GM19328 (cell line): ENCODE results near the gene ACIN1.

ENCODE experiments used
- ATAC-seq: cut with Tn5 transposase; IDR thresholded peaks from one replicate; pipeline ENCODE4 v1.9.1; 2021; ENCODE audit warnings: mild to moderate bottlenecking, moderate library complexity; ENCODE audit not compliant: unreplicated experiment

ACIN1 gene, protein sequence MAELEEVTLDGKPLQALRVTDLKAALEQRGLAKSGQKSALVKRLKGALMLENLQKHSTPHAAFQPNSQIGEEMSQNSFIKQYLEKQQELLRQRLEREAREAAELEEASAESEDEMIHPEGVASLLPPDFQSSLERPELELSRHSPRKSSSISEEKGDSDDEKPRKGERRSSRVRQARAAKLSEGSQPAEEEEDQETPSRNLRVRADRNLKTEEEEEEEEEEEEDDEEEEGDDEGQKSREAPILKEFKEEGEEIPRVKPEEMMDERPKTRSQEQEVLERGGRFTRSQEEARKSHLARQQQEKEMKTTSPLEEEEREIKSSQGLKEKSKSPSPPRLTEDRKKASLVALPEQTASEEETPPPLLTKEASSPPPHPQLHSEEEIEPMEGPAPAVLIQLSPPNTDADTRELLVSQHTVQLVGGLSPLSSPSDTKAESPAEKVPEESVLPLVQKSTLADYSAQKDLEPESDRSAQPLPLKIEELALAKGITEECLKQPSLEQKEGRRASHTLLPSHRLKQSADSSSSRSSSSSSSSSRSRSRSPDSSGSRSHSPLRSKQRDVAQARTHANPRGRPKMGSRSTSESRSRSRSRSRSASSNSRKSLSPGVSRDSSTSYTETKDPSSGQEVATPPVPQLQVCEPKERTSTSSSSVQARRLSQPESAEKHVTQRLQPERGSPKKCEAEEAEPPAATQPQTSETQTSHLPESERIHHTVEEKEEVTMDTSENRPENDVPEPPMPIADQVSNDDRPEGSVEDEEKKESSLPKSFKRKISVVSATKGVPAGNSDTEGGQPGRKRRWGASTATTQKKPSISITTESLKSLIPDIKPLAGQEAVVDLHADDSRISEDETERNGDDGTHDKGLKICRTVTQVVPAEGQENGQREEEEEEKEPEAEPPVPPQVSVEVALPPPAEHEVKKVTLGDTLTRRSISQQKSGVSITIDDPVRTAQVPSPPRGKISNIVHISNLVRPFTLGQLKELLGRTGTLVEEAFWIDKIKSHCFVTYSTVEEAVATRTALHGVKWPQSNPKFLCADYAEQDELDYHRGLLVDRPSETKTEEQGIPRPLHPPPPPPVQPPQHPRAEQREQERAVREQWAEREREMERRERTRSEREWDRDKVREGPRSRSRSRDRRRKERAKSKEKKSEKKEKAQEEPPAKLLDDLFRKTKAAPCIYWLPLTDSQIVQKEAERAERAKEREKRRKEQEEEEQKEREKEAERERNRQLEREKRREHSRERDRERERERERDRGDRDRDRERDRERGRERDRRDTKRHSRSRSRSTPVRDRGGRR

DNA sequence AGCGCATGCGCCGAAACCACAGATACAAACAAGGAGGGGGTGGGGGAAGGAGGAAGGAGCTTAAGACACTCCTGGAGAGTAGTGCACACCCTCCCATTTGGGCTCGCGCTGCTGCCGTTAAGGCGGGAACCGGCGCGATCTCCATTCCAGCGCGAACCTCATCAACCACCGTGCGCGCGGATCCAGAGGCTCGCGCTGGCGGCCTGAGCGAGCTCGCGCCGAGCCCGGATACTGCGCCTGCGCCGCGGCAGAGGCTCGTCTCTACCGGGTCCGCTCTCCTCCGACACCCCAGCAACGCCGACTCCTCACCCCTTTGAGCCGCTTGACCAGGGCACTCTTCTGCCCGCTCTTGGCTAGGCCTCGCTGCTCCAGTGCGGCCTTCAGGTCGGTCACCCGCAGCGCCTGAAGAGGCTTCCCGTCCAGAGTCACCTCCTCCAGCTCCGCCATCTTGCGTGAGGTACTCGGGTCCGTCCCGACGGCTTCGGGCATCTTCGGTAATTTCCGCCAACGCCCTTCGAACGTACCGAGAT, at the start of gene ACIN1:
ACIN1 (minus strand) TSS at position 471 of the 530 bp plus-strand sequence; CDS start at position 447, 24 bp downstream.
- peak; percentile 34 for ATAC-seq

DNA sequence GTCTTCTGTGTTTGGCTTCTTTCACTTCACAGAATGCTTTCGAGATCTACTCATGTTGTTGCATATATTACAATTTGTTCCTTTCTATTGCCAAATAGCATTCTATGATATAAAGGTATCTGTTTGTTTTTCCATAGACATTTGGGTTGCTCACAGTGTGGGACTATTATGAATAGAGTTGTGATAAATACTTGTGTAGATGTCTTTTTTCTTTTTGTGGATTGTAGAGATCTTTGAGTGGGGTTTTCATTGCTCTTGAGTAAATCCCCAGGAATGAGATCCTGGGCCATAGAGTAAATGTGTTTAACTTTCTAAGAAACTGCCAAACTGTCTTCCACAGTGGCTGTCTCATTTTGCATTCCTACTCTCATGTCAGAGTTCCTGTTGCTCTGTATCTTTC, 49.0 kb upstream of the ACIN1 start:
- ATAC-seq = no peak

GRCh38 chr14:23142826-23143225, 47.9 kb upstream of the ACIN1 start:
- no peak for ATAC-seq

GRCh38 chr14:23141706-23142444, 46.9 kb upstream of the ACIN1 start:
- ATAC-seq = no peak

DNA sequence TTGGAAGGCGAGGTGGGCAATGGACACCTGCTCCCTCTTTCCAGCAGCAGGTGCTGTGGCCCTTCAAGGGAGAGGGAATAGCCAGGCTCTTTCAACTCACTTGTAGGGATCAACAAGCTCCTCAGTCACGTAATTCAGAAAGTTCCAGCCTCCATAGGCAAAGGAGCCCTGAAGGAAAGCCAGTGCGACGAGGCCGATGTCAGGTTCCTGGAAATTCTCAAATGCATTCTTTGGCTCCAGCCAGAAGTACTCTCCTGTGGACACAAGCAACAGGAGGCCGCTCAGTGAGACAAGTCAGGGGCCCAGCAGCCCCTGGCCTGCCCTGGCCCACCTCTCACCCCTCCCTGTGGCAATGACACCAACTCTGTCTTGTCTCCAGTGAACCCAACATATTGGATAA, 45.4 kb upstream of the ACIN1 start:
- no peak for ATAC-seq

DNA sequence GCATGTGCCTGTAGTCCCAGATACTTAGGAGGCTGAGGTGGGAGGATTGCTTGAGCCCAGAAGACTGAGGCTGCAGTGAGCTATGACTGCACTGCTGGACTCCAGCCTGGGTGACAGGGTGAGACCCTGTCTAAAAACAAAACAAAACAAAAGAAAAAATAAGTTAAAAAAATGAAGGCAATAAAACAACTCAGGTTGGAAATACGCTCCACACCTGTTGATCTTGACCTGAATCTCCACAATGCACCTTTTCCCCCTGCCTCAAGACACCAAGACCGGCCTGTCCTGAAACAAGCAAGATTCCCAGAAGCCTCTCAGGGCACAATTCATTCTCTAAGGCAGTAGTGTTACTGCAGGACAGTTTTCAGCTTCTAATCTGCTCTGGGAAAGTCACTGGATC, 44.9 kb upstream of the ACIN1 start:
- ATAC-seq = no peak

DNA sequence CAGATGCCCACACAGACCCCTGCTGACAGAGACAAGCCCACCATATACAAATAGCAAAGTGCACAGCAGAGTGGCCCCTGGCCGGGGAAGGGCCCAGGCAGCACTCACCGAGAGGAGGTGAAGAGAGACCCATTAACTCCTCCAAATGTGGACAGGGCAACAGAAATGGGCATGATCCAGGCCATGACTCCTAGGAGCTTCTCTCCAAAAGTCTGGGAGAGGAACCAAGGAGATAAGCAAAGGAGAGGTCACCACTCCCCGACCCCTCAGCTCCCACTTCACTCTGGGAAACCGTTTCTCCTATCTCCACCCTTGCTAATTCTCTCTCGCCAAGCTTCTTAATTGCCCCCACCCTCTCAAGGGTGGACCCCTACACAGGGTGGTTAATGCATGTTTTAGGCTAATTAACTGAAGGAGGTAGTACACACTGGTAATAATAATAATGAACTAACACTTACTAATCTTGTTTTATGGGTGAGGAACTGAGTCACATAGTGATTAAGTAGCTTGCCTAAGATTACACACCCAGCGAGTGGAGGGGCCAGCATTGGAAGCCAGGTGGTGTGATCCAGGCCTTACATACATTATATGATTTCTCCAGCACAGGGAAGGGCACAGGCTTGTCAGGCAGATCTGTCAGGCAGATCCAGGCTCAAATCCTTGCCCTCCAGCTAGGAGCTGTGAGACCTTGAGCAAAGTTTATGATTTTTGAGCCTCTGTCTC, 43.0 kb upstream of the ACIN1 start:
- ATAC-seq = no peak

DNA sequence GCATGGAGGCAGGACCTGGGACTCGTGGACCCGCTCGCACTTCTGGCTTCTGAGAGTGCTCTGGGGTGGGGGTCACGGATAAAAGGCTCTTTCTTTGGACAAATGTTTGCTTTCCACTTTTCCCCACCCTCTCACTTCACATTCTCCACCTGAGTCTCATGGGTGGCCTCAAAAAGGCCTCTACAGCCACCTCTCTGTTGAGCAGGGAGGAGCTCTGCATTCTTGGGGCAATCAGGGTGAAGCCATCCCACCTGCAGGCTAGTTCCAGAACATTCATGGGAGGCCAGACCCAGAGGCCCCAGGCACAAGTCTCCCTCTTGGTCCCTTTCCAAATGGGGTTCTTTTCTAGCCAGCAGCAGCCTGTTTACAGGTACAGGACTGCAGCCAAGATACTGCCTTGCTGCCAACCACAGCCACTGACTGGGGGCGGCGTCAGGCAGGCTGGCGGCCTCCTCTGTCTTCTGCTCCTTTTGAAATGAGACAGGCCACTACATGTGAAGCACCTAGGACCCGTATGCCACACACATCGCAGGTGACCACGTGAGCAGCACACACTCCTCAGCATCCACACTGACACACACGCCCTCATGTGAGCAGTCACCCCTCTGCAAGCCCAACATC, 42.4 kb upstream of the ACIN1 start:
- ATAC-seq = no peak

GRCh38 chr14:23136566-23137133, 41.7 kb upstream of the ACIN1 start:
- ATAC-seq = no peak

- no peak for ATAC-seq
Observed at GRCh38 chr14:23132970-23133369, 38.0 kb upstream of the ACIN1 start.

GRCh38 chr14:23131482-23131881, 36.5 kb upstream of the ACIN1 start:
- no peak for ATAC-seq

- no peak for ATAC-seq
Observed at GRCh38 chr14:23130871-23131270, 35.9 kb upstream of the ACIN1 start.

DNA sequence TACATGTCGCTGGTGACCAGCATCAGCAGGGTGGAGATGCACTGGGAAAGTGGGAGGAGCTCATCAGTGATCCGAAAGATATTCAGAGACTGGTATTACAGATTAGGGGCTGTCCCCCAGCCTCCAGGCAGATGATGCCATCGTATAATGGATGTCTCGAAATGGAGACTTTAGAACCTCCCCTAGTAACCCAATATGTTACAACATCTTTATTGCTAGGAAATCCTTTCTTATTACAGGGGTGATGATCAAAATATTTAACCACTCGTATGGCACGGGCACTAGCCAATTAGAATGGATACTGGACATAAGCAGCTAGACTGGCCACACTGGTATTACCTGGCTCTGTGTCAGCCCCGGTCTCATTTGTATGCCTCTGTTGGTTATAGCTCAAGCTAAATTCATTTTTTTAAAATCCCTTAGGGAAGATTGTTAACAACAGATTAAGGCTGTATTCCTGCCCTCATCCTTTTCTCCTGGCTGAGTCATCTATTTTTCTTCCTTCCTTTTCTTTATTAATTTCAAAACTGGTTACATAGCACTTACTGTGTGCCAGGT, 34.9 kb upstream of the ACIN1 start:
- no peak for ATAC-seq

DNA sequence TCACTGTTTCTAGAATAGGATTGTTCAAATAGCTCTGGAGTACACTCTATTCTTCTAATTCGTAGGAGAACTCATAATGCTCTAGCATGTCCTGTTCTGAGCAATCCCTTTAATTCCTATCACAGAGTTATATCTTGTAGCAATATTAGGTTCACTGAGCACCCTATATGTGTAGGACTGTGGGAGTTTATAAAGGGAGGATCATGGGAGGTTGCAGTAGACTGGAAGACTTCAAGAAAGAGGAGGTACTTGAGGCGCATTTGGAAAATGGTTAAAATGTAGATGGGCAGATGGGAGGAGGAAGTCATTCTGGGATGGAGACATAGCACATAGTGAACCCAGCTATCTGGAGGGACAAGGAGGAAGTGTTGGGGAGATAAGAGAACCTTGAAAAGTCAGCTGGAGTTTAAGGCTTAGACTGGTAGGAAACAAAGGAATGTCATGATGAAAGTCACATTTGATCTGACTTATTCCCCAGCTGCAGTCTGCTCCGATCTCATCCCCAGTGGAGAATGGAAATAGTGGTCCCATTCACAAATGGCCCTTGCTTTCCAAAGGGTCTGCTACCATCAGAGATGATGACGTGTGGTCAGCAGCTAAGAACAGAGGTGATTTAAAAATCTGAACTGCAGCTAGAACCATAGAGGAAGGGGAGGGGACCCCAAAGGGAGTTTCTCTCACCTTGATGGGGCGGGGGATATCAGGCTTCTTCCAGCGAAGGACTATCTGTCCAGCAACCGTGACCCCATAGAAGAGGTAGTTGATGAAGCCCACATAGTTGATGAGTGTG, 34.2 kb upstream of the ACIN1 start:
- no peak for ATAC-seq

DNA sequence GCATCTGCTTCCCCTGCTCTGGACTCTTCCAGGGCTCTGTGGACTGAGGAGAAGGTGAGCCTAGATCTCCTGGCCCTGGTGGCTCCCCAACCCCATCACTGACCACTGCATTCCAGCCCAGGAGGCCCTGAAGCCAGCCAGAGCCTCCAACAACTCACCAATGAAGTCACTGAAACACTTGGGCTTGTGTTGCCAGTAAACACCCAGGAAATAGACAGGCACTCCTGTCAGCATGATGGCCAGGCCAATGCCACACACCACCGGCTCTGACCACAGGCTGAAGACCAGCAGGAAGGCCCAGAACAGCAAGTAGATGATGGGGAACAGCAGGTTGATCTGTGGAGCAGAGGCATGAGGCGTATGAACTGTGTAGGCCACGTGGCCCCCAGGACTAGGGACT, 32.9 kb upstream of the ACIN1 start:
- ATAC-seq = no peak

DNA sequence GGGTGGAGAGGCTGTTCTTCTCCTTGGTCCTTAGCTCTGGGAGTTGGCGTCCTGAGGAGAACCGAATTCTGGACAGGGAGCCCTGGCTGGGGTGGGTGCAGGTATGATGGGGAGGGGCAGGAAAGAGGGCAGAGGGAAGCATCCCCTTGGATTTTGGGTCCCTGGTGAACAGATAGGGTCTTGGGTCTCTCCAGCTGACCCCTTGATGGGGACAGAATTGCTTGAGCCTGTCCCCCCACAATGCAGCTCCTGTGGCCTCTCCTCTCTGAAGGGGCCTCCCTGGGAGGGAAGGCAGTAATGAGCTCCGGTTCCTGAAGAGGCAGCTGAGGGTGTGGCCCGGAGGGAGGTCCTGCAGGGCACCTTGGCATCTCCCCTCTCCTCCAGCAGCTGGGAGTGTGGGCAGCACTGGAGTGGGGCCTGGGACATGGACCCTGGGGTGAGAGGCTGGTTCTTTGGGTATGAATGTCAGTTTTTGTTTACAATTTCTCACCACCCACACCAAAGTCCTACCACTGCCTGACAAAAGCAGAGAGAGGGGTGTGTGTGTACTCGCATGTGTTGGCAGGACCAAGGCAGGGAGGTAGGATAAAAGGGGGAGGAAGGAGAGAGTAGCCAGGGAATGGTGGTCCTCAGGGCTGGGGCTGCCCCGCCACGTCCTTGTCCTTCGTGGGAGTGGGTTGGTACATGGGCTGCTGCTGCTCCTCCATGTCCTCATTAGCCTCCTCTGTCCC, 31.8 kb upstream of the ACIN1 start:
- ATAC-seq = no peak

DNA sequence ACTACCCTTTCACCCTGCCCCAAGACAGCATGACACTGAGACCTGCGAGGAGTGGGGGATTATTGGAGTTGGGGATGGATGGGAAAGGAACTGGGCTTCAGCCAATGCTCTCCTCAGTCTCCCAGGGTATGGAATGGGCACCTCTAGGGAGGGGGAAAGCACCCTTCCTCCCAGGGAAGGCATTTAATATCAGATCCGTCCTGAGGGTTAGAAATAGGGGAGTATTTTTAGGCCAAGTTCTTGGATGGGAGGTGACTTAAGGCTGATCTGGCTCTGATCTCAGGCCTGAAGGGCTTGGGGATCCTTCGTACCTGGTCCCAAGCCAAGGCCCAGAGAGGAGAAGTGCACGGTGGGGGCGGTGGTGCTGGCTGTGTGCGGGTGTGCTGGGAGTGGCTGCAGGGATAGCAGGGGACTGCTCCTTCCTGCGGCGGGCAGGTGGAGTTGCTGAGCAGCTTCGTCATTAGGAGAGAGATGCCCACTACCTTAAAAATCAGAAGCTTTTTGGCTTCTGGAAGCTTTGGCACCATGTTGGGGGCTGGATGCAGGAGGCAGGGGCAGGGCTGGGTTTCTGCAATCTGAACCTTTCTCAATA, 31.1 kb upstream of the ACIN1 start:
- ATAC-seq = no peak
